Right cardiac atrium (tissue), 5 donors: ENCODE data around the gene SEC23B. TPM values are rescaled to one million over a fixed set of nuclear protein-coding genes. Genes with fewer than 3 reads are reported as not detected.

ENCODE experiments used
- ATAC-seq, 2 donors: fragments of 200-7000 bp; cut with Tn5 transposase; one replicate each; pipeline versions ENCODE4 v1.8.0 to v1.9.1; 2020; ENCODE audit warnings: moderate library complexity in 2 of 2, mild to moderate bottlenecking in 1 of 2
- DNase-seq, 3 donors: peaks; one replicate each; pipeline ENCODE4 v3.0.0-alpha.2; 2020
- H3K27ac ChIP-seq: one replicate; pipeline ENCODE4 v1.5.1; 2013; ENCODE audit warnings: mild to moderate bottlenecking, low read length, control low read depth, moderate library complexity
- H3K27me3 ChIP-seq: one replicate; pipeline ENCODE4 v1.6.1; 2013; ENCODE audit not compliant: control insufficient read depth, insufficient read depth
- H3K4me1 ChIP-seq: one replicate; pipeline ENCODE4 v1.6.1; 2013; ENCODE audit warnings: low read length; ENCODE audit not compliant: control insufficient read depth, insufficient read depth
- H3K4me3 ChIP-seq: one replicate; pipeline ENCODE4 v1.5.1; 2013; ENCODE audit warnings: low read length, control low read depth
- H3K9me3 ChIP-seq: one replicate; pipeline ENCODE4 v1.6.1; 2013; ENCODE audit warnings: low read length; ENCODE audit not compliant: control insufficient read depth
- WGBS: extraction: QIAGEN DNeasy Blood & Tissue Kit; methylation state at CpG from one replicate; pipeline ENCODE4 v1.1.7; 2013; 5-methylcytosine and 5-hydroxymethylcytosine counted together
- intact Hi-C, 4 donors: fragments of 100-400 bp; cut with DNase I; formaldehyde crosslinking; loops; one replicate each; pipeline versions ENCODE4 v1.11.0 to v1.14.0; 2022 to 2023
- polyA plus RNA-seq: library from polyadenylated mRNA; stranded (reverse); fragments of 200-250 nt; gene quantifications from one replicate; pipeline ENCODE4 v1.2.3, GENCODE V29; 2013
- total RNA-seq, 4 donors: library from RNA; stranded (reverse); fragmentation: NEBNext Ultra II Directional; extraction: Animal tissue kit (Norgen Biotek cat#: 25700); gene quantifications; one replicate each; pipeline ENCODE4 v1.2.1, GENCODE V29; 2021
- donor health status: healthy with polysubstance abuse.
- donor health status: DM: no; HTN: yes; CAD: no.
- donor health status: DM: no; HTN: no; CAD: no.
- donor health status: DM: no; HTN: yes; CAD: no; lungs with severe emphysema.
- donor health status: DM: yes; HTN: yes; CAD: no.

Gene SEC23B
- total and polyA plus RNA-seq, 5 donors = 4.3 to 23.9 (median 14.1) TPM

- H3K4me1 ChIP-seq = no peaks in the 10 kb centered on the region
- H3K4me3 ChIP-seq = no peak overlapping the region
- DNase-seq (no peak), ATAC-seq (no peak)
- no peaks in the 10 kb centered on the region for H3K27me3 ChIP-seq
- no peak overlapping the region for H3K27ac ChIP-seq
- intact Hi-C loops = no loop called here
- no peaks in the 10 kb centered on the region for H3K9me3 ChIP-seq
- WGBS = 98% methylated on average over 1 of the region's 1 CpG
Observed at GRCh38 chr20:18545566-18545965, 37.8 kb downstream of the SEC23B start.

GRCh38 chr20:18548465-18548864 is 40.7 kb downstream of the SEC23B start:
- DNase-seq = no peak

DNA sequence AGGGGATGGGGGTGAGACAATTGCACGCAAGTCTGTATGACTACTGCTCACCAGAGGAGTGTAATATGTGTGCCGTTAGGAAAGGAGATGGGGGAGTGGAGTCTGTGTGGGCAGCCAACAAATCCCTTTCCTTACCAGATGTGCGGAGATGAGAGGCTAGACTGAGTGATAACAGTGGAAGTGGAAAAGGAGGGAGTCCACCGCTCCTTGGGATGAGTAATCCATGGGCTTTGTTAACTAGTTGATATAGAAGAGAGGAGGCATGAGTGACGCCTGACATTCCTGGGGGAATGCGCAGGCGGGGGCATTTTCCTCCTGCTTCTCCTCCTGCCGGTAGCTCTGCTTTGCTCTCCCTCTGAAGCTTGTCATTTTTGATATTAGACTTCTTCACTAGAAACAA is 46.0 kb downstream of the SEC23B start:
- no peak for DNase-seq
- intact Hi-C loops = no loop called here
- WGBS = 90% methylated on average over 8 of the region's 8 CpGs

More at GRCh38 chr20:18548465-18548864, 40.7 kb downstream of the SEC23B start:
- H3K4me3 ChIP-seq = no peak overlapping the region
- H3K9me3 ChIP-seq = no peaks in the 10 kb centered on the region
- intact Hi-C loops = no loop called here
- H3K4me1 ChIP-seq = no peaks in the 10 kb centered on the region
- WGBS = 94% methylated on average over 3 of the region's 3 CpGs
- ATAC-seq = no peak
- no peaks in the 10 kb centered on the region for H3K27me3 ChIP-seq
- no peak overlapping the region for H3K27ac ChIP-seq

GRCh38 chr20:18566892-18567738 is 59.4 kb downstream of the SEC23B start, which contains the start of gene SMIM26:
TSS of gene SMIM26 (plus strand) at chr20:18567432. CDS start at chr20:18567479, 47 bp downstream.
- peak; percentile 95 to 98 (median 97) for DNase-seq
- peak within 1 kb of the TSS; percentile 96 for H3K27ac ChIP-seq
- peak; percentile 99 for ATAC-seq
- intact Hi-C loops = no loop called here
- no peaks in the 10 kb centered on the region for H3K27me3 ChIP-seq
- under 1% methylated on average over 51 of the region's 51 CpGs for WGBS
- H3K9me3 ChIP-seq = no peaks in the 10 kb centered on the region
- peak within 1 kb of the TSS; percentile 99 for H3K4me3 ChIP-seq
- H3K4me1 ChIP-seq = peaks cover 2% of the 10 kb centered on the region

More for the DNA sequence above, 46.0 kb downstream of the SEC23B start:
- Histone ChIP-seq H3K27me3 (no peaks in the 10 kb centered on the region), H3K4me3 (no peak overlapping the region), H3K9me3 (no peaks in the 10 kb centered on the region), H3K27ac (no peak overlapping the region), H3K4me1 (no peaks in the 10 kb centered on the region)
- ATAC-seq = no peak

GRCh38 chr20:18567739-18568091 is 60.0 kb downstream of the SEC23B start:
- H3K9me3 ChIP-seq = no peaks in the 10 kb centered on the region
- 8% methylated on average over 6 of the region's 6 CpGs for WGBS
- peak overlapping the region; percentile 99 for H3K4me3 ChIP-seq
- H3K27me3 ChIP-seq = no peaks in the 10 kb centered on the region
- ATAC-seq (peak in 1 of 2 donors; percentile 34), DNase-seq (no peak)
- peak overlapping the region; percentile 57 for H3K27ac ChIP-seq
- intact Hi-C loops = no loop called here
- H3K4me1 ChIP-seq = peaks cover 2% of the 10 kb centered on the region

DNA sequence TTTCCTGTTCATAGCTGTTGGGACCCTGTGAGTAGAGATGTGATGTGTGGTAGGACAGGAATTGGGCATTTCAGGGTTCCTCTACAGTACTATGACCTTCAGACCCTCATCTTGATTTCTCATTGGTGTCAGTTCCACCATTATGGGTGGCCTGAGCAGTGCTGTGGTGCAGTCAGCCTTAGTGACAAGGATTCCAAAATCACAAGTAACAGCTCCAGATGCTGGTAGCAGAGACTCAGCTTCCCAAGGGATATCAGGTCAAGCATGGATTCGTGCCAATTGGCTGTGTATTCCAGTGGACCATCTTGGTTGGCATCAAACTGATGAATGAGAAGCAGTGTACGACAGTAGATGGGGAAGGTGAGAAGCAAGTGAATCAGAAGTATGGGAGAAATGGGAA is 63.3 kb downstream of the SEC23B start:
- H3K27me3 ChIP-seq = no peaks in the 10 kb centered on the region
- no peak for ATAC-seq
- peaks cover 2% of the 10 kb centered on the region for H3K4me1 ChIP-seq
- intact Hi-C loops = no loop called here
- H3K27ac ChIP-seq = no peak overlapping the region
- H3K4me3 ChIP-seq = no peak overlapping the region
- no peaks in the 10 kb centered on the region for H3K9me3 ChIP-seq
- 97% methylated on average over 2 of the region's 2 CpGs for WGBS
- DNase-seq = no peak

DNA sequence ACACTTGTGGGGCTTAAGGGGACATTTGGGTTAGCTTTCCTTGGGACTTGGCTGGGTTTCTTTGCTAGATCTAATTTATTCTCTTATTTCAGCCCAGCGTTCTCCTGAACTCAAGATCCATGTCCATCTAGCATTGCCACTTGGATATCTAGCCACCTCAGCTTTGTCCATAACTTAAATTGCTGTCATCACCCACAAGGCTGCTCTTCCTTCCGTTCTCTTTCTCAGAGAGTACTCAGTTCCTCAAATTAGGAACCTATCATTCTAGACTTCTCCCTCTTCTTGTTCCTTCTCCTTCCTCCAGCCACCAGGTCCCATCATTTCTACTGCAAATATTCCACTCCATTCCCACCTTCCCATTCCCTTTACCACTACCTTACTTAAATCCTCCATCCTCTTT is 63.8 kb downstream of the SEC23B start:
- no peak for DNase-seq
- no peak overlapping the region for H3K27ac ChIP-seq
- no peaks in the 10 kb centered on the region for H3K27me3 ChIP-seq
- H3K4me3 ChIP-seq = no peak overlapping the region
- intact Hi-C loops = no loop called here
- peaks cover under 1% of the 10 kb centered on the region for H3K4me1 ChIP-seq
- no peak for ATAC-seq
- WGBS = 89% methylated on average over 2 of the region's 2 CpGs
- no peaks in the 10 kb centered on the region for H3K9me3 ChIP-seq

DNA sequence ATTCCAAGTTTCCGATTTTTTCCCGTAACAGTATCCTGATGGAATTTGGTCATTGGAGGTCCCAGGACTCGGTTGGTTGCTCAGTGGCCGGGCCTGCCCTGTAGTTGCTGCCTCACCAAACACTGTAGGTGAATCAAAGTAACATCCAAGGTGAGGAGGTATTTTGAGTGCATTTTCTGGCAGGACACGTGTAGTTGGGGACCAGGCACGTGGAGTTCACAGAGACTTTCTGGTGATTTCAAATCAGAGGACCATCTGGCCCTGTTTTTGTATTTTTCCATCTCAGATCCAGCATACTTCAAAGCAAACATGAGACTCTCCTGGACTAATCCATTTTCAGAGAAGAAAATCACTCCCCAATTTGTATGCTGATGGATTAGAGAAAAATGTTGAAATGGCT is 70.2 kb downstream of the SEC23B start:
- intact Hi-C loops = no loop called here
- DNase-seq (no peak), ATAC-seq (no peak)
- no peaks in the 10 kb centered on the region for H3K27me3 ChIP-seq
- no peaks in the 10 kb centered on the region for H3K9me3 ChIP-seq
- no peak overlapping the region for H3K4me3 ChIP-seq
- WGBS = 73% methylated on average over 6 of the region's 6 CpGs
- no peak overlapping the region for H3K27ac ChIP-seq
- H3K4me1 ChIP-seq = no peaks in the 10 kb centered on the region

GRCh38 chr20:18578581-18578980 is 70.8 kb downstream of the SEC23B start:
- intact Hi-C loops = no loop called here
- ATAC-seq = no peak

DNA sequence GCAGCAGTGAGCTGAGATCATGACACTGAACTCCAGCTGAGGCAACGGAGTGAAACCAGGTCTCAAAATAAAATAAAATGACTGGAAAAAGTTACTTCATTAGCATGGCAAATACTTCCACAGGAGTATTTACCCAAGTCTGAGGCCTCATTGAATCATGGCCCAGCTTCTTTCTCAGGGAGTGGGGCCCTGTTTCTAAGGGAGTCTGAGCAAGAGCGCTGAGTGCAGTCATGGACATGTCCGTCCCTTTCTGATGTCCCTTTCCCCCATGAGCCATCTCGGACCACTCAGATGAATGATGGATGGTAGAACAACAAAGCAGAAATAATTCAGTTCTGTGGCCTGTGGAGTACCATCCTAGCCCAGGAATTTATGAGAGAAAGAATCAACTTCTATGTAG is 72.3 kb downstream of the SEC23B start:
- no peak for DNase-seq
- H3K4me3 ChIP-seq = no peak overlapping the region
- H3K9me3 ChIP-seq = no peaks in the 10 kb centered on the region
- H3K27me3 ChIP-seq = no peaks in the 10 kb centered on the region
- no peaks in the 10 kb centered on the region for H3K4me1 ChIP-seq
- no peak for ATAC-seq
- 89% methylated on average over 4 of the region's 4 CpGs for WGBS
- no peak overlapping the region for H3K27ac ChIP-seq
- intact Hi-C loops = no loop called here

More at GRCh38 chr20:18578581-18578980, 70.8 kb downstream of the SEC23B start:
- 53% methylated on average over 6 of the region's 6 CpGs for WGBS
- no peak for DNase-seq
- Histone ChIP-seq H3K27ac (no peak overlapping the region), H3K4me1 (no peaks in the 10 kb centered on the region), H3K4me3 (no peak overlapping the region), H3K27me3 (no peaks in the 10 kb centered on the region), H3K9me3 (no peaks in the 10 kb centered on the region)

GRCh38 chr20:18585134-18585533 is 77.4 kb downstream of the SEC23B start:
- intact Hi-C loops = no loop called here
- ATAC-seq (no peak), DNase-seq (no peak)
- H3K4me1 ChIP-seq = no peaks in the 10 kb centered on the region
- 88% methylated on average over 2 of the region's 2 CpGs for WGBS
- H3K27me3 ChIP-seq = no peaks in the 10 kb centered on the region
- no peaks in the 10 kb centered on the region for H3K9me3 ChIP-seq
- H3K4me3 ChIP-seq = no peak overlapping the region
- no peak overlapping the region for H3K27ac ChIP-seq
